Stomach smooth muscle (tissue), 2 donors: Measurements from ENCODE around the gene CA9.

Source experiments
- H3K27ac ChIP-seq: one replicate; pipeline ENCODE4 v1.7.0; 2013; ENCODE audit warnings: mild to moderate bottlenecking, low read length, inconsistent platforms
- H3K27me3 ChIP-seq, 2 donors: one replicate each; pipeline ENCODE4 v1.7.0; 2013; ENCODE audit warnings: low read length in 2 of 2; ENCODE audit not compliant: insufficient read depth in 2 of 2, control insufficient read depth in 1 of 2
- H3K36me3 ChIP-seq, 2 donors: one replicate each; pipeline ENCODE4 v1.7.0; 2013; ENCODE audit warnings: low read length in 2 of 2; ENCODE audit not compliant: control insufficient read depth in 2 of 2, insufficient read depth in 2 of 2
- H3K4me1 ChIP-seq: one replicate; pipeline ENCODE4 v1.7.0; 2013; ENCODE audit warnings: low read length; ENCODE audit not compliant: control insufficient read depth, insufficient read depth
- H3K4me3 ChIP-seq, 2 donors: one replicate each; pipeline ENCODE4 v1.7.0; 2013; ENCODE audit warnings: low read length in 2 of 2
- H3K9ac ChIP-seq, 2 donors: one replicate each; pipeline ENCODE4 v1.7.0; 2013; ENCODE audit warnings: low read length in 2 of 2, mild to moderate bottlenecking in 1 of 2
- H3K9me3 ChIP-seq, 2 donors: one replicate each; pipeline ENCODE4 v1.7.0; 2013; ENCODE audit warnings: low read length in 2 of 2; ENCODE audit not compliant: control insufficient read depth in 2 of 2
- donor health status: healthy.
- donor health status: Pancreatic carcinoma.

CA9 gene

GRCh38 chr9:35651956-35652828 is 21.5 kb upstream of the CA9 start:
- H3K27me3 ChIP-seq, result no peaks in the 10 kb centered on the region
- no peaks in the 10 kb centered on the region for H3K9me3 ChIP-seq
- no peaks in the 10 kb centered on the region for H3K36me3 ChIP-seq
- no peak overlapping the region for H3K4me3 ChIP-seq
- H3K9ac ChIP-seq, result no peak overlapping the region
- H3K27ac ChIP-seq, result no peak overlapping the region
- H3K4me1 ChIP-seq, result peaks cover 21% of the 10 kb centered on the region

DNA sequence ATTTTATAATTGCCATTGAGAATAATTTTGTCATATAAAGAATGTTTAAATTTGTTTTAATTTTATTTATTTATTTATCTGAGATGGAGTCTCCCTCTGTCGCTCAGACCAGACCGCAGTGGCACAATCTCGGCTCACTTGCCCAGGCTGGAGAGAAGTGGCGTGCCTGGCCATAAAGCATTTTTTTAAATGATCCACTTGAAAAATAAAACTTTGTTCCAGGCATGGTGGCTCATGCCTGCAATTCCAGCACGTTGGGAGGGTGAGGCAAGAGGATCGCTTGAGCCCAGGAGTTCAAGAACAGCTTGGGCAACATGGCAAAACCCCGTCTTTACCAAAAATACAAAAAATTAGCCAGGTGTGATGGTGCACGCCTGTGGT is 20.9 kb upstream of the CA9 start:
- H3K36me3 ChIP-seq, result no peaks in the 10 kb centered on the region
- no peak overlapping the region for H3K4me3 ChIP-seq
- H3K4me1 ChIP-seq, result peaks cover 21% of the 10 kb centered on the region
- no peaks in the 10 kb centered on the region for H3K27me3 ChIP-seq
- H3K27ac ChIP-seq, result no peak overlapping the region
- no peaks in the 10 kb centered on the region for H3K9me3 ChIP-seq
- H3K9ac ChIP-seq, result no peak overlapping the region

- Histone ChIP-seq H3K4me1 (peaks cover 23% of the 10 kb centered on the region), H3K27me3 (no peaks in the 10 kb centered on the region), H3K9ac (no peak overlapping the region), H3K27ac (no peak overlapping the region), H3K36me3 (no peaks in the 10 kb centered on the region), H3K4me3 (no peak overlapping the region), H3K9me3 (no peaks in the 10 kb centered on the region)
These were observed 20.1 kb upstream of the CA9 start for GRCh38 chr9:35653611-35654010.

GRCh38 chr9:35656348-35656747 is 17.4 kb upstream of the CA9 start:
- Histone ChIP-seq H3K36me3 (peaks cover 8% of the 10 kb centered on the region in 2 donors), H3K27ac (peak overlapping the region; percentile 99), H3K4me3 (no peak overlapping the region), H3K9ac (peak overlapping the region in 1 of 2 donors; percentile 98), H3K27me3 (no peaks in the 10 kb centered on the region), H3K9me3 (no peaks in the 10 kb centered on the region), H3K4me1 (peaks cover 36% of the 10 kb centered on the region)

DNA sequence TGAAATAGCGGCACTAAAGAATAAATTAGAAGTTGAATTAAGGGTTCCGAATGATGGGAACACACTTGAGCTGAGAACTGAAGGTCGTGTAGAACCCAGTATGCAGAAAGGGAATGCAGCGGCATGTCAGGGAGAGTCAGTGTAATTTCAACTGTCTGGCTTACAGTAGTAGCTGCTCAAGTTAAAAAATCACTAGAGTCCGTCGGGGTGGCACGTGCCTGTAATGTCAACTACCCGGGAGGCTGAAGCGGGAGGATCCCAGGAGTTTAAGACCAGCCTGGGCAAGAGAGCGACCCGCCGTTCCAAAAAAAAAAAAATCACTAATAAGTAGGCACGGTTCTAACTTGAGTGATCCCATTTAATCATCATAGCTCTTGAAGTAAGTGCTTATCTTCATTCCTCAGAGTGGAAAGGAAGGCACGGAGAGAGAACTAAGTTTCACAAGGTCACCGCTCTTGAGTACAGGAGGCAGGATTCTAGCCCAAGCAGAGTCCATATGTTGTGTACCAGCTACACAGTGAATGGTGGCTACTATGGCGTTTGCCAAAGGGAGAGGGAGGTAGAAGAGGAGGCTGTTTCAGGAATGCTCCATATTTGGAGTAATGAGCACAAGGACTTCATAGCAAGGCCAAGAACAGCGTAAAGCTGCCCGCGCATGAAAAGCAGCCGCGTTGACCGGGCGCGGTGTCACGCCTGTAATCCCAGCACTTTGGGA is 16.7 kb upstream of the CA9 start:
- no peaks in the 10 kb centered on the region for H3K9me3 ChIP-seq
- peaks cover 8 to 11% of the 10 kb centered on the region in 2 donors for H3K36me3 ChIP-seq
- H3K27me3 ChIP-seq, result no peaks in the 10 kb centered on the region
- H3K4me3 ChIP-seq, result peak overlapping the region; percentile 59 to 94
- H3K27ac ChIP-seq, result peak overlapping the region; percentile 99
- H3K4me1 ChIP-seq, result peaks cover 41% of the 10 kb centered on the region
- peak overlapping the region; percentile 97 to 98 for H3K9ac ChIP-seq

DNA sequence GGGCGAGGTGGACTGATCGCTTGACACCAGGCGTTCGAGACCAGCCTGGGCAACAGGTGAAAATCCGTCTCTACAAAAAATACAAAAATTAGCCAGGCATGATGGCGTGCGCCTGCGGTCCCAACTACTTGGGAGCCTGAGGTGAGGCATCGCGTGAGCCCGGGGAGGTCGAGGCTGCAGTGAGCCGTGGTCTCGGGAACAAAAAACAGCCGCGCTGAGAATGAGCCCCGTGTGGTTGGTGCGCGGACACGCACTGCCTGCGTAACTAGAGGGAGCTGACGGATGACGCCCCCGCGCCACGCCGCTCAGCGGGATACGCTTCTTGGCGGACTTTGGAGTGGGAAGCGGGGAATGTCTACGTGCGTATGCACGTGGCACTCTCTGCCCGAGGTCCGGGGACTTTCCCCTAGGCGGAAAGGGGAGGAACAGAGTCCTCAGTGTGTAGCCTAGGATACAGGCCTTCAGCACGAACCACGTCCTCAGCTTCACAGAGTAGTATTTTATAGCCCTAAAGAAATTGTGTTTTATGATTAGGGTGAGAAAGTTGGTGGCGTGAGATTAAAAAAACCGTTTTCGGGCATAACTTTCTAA is 16.1 kb upstream of the CA9 start, which contains the start of gene RMRP:
RMRP (minus strand) TSS at position 474 of the 591 bp plus-strand sequence.
- Histone ChIP-seq H3K27me3 (no peaks in the 10 kb centered on the region), H3K4me1 (peaks cover 46% of the 10 kb centered on the region), H3K36me3 (peaks cover 8 to 16% of the 10 kb centered on the region in 2 donors), H3K9me3 (no peaks in the 10 kb centered on the region), H3K4me3 (peak within 1 kb of the TSS; percentile 91 to 94), H3K27ac (peak within 1 kb of the TSS; percentile 99), H3K9ac (peak within 1 kb of the TSS; percentile 97 to 98)

DNA sequence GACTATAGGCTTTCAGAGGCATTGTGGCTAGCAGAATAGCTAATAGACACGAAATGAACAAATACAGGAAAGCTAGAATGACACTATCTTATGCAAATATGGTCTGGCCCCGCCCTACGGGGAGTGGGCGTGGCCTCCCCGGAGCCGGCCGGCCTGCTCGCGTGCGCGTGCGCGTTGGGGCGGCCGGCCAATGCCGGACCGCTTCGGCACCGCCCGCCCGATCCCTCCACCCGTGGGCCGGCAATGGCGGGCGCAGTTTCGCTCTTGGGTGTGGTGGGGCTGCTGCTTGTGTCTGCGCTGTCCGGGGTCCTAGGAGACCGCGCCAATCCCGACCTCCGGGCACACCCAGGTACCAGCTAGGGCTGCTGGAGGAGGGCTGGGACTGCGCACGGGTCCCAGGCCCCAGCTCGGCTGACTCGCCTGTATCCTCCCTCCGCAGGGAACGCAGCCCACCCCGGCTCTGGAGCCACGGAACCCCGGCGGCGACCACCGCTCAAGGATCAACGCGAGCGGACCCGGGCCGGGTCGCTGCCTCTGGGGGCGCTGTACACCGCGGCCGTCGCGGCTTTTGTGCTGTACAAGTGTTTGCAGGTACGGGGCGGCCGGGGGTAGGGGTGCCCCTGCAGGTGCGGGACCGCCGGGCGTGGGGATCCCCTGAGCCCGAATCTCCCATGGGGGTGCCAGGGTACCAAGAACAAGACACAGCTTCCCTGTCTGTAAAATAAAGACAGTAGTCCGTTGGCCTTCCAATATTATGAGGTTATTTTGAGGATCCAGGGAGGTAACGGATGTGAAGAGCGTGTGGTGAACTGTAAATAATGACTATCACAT is 15.4 kb upstream of the CA9 start, which contains the start of gene CCDC107:
CCDC107 (plus strand) TSS at position 156 of the 831 bp plus-strand sequence; CDS start at position 244, 88 bp downstream.
- Histone ChIP-seq H3K9me3 (no peaks in the 10 kb centered on the region), H3K9ac (peak within 1 kb of the TSS; percentile 97 to 98), H3K27ac (peak within 1 kb of the TSS; percentile 99), H3K4me3 (peak within 1 kb of the TSS; percentile 91 to 94), H3K36me3 (peaks cover 8 to 16% of the 10 kb centered on the region in 2 donors), H3K27me3 (no peaks in the 10 kb centered on the region), H3K4me1 (peaks cover 53% of the 10 kb centered on the region)

GRCh38 chr9:35658968-35659220 is 14.8 kb upstream of the CA9 start:
- H3K4me3 ChIP-seq, result peak overlapping the region; percentile 91 to 94
- H3K27me3 ChIP-seq, result no peaks in the 10 kb centered on the region
- no peaks in the 10 kb centered on the region for H3K9me3 ChIP-seq
- H3K27ac ChIP-seq, result peak overlapping the region; percentile 99
- peak overlapping the region; percentile 97 to 98 for H3K9ac ChIP-seq
- H3K4me1 ChIP-seq, result peaks cover 57% of the 10 kb centered on the region
- H3K36me3 ChIP-seq, result peaks cover 8 to 16% of the 10 kb centered on the region in 2 donors

GRCh38 chr9:35659340-35659739 is 14.4 kb upstream of the CA9 start:
- Histone ChIP-seq H3K9ac (peak overlapping the region; percentile 97 to 98), H3K36me3 (peaks cover 8 to 16% of the 10 kb centered on the region in 2 donors), H3K27ac (peak overlapping the region; percentile 99), H3K27me3 (no peaks in the 10 kb centered on the region), H3K4me1 (peaks cover 61% of the 10 kb centered on the region), H3K4me3 (peak overlapping the region; percentile 91 to 94), H3K9me3 (no peaks in the 10 kb centered on the region)

DNA sequence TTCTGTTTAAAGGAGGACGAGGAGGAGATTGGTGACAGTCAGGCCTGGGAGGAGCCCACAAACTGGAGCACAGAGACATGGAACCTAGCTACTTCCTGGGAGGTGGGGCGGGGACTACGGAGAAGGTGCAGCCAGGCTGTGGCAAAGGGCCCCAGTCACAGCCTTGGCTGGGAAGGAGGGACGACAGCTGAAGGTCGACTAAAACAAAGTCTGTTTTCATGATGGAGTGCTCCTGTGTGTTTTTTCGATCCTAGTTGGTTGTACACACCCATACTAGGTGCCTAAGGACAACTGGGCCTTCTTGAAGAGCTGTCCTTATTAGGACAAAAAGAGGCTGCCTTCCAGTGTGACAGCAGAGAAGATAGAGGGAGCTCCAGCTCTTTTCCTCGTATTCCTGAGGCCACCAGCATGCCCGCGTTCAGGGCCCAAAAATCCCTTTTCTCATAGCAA is 12.7 kb upstream of the CA9 start:
- H3K4me1 ChIP-seq, result peaks cover 72% of the 10 kb centered on the region
- no peaks in the 10 kb centered on the region for H3K9me3 ChIP-seq
- H3K36me3 ChIP-seq, result peaks cover 8 to 16% of the 10 kb centered on the region in 2 donors
- no peaks in the 10 kb centered on the region for H3K27me3 ChIP-seq
- peak overlapping the region; percentile 74 to 98 for H3K9ac ChIP-seq
- peak overlapping the region; percentile 99 for H3K27ac ChIP-seq
- peak overlapping the region; percentile 41 to 94 for H3K4me3 ChIP-seq
